ENCODE data around the gene ARID5B.

DNA sequence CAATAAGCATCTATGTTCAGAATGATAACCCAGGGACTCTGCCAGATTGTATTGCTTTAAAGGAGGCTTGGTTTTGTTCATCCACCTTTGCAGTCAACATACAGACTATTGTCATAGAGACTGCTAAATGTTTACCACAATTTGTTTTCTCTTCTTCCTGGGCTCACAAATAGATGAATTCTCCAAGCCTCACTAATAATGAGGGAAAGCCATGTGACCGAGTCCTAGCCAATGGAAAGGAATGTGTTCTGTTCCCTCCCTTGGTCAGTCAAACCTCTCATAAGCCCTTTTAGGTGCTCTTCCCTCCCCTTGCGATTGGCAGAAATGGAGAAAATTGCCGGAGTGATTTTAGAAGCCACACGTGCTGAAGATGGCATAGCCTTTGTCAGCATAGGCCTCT is 230.2 kb downstream of the ARID5B start:
- TF ChIP-seq, protein P1, sequence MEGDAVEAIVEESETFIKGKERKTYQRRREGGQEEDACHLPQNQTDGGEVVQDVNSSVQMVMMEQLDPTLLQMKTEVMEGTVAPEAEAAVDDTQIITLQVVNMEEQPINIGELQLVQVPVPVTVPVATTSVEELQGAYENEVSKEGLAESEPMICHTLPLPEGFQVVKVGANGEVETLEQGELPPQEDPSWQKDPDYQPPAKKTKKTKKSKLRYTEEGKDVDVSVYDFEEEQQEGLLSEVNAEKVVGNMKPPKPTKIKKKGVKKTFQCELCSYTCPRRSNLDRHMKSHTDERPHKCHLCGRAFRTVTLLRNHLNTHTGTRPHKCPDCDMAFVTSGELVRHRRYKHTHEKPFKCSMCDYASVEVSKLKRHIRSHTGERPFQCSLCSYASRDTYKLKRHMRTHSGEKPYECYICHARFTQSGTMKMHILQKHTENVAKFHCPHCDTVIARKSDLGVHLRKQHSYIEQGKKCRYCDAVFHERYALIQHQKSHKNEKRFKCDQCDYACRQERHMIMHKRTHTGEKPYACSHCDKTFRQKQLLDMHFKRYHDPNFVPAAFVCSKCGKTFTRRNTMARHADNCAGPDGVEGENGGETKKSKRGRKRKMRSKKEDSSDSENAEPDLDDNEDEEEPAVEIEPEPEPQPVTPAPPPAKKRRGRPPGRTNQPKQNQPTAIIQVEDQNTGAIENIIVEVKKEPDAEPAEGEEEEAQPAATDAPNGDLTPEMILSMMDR (conservative IDR thresholded peaks at IDR 0.05 in 1 of 2, IDR thresholded peaks at IDR 0.05 in 1 of 2; ENCODE audit: extremely low read depth in 1 of 2, insufficient read depth in 1 of 2, low read depth in 1 of 2, low read length in 2 of 2) = no peak
- TF ChIP-seq EZH2 (IDR thresholded peaks at IDR 0.05; ENCODE audit: borderline replicate concordance, low read length) = no peak

Measured in mammary epithelial cell (primary cell).